ENCODE results near the gene FLOT2.
A peak's percentile ranks its signal among the peaks of the same experiment; 100 is the strongest.
"Not testable (repeated sequence)": the region's sequence is repeated elsewhere in the genome, so short reads cannot be mapped to it uniquely, and the experiment has no call there.

FLOT2 gene, protein sequence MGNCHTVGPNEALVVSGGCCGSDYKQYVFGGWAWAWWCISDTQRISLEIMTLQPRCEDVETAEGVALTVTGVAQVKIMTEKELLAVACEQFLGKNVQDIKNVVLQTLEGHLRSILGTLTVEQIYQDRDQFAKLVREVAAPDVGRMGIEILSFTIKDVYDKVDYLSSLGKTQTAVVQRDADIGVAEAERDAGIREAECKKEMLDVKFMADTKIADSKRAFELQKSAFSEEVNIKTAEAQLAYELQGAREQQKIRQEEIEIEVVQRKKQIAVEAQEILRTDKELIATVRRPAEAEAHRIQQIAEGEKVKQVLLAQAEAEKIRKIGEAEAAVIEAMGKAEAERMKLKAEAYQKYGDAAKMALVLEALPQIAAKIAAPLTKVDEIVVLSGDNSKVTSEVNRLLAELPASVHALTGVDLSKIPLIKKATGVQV
- total RNA-seq, result 54.3 to 121 (median 83.7) reads per million in 18 experiments

DNA sequence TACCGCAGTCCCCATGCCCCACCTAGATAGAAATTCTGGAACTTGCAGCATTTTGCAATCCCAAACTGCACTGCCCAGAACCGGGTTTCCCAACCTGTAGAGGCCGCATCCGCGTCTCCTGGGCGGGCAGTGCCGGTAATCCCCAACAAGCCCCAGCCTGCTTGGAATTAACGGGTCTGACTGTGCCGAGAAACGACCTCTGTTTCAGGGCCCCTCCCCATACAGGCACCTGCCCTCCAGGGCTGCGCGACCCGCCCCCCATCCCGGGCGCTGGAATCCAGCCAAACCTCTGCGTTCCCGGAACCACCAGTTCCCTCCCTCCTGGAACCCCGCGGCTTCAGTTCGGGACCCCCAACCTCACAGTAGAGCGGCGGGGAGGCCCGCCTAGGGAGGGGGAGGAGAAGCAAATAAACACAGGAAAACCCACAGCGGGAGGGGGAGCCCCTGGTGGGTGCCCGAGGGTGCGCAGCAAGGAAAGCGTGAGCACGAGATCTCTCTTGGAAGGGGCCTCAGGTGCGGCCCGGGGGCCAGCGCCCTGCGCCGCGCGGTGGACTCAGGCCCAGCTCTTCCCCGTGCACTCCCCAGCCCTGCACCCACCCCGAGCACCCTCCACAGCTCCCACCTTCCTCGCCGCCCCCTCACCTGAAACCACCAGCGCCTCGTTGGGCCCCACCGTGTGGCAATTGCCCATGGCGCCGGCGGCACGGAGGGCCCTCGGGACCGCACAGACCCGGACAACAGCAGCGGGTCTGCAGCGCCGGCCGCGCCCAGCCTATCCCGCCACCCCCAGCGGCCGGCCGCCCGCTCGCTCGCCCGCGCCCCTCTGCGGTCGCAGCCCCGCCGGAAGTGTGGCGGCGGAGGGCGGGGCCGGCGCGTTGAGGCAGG lies at the start of gene FLOT2:
FLOT2 (minus strand) TSS at position 850 of the 885 bp plus-strand sequence; CDS start at position 691, 159 bp downstream.
- peak; percentile 61 to 65 for DNase-seq

DNA sequence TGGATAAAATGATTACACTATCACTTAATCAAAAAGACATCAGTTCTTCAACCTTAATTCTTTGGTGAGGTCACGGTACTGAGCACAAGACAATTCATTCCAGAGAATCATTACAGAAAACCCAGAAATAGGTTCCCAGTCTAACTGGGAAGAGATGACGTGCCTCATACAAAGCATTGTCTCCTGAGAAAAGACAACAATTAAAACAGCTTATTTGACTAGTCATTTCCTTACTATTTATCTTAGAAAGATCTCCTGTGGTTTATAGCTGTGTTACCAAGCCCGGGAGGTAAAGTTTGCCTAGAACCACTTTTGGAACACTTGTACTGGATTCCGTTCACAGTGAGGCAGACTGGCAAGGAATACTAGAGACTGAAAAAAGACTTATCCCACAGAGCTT lies 48.7 kb upstream of the FLOT2 start:
- DNase-seq, result no peak

DNA sequence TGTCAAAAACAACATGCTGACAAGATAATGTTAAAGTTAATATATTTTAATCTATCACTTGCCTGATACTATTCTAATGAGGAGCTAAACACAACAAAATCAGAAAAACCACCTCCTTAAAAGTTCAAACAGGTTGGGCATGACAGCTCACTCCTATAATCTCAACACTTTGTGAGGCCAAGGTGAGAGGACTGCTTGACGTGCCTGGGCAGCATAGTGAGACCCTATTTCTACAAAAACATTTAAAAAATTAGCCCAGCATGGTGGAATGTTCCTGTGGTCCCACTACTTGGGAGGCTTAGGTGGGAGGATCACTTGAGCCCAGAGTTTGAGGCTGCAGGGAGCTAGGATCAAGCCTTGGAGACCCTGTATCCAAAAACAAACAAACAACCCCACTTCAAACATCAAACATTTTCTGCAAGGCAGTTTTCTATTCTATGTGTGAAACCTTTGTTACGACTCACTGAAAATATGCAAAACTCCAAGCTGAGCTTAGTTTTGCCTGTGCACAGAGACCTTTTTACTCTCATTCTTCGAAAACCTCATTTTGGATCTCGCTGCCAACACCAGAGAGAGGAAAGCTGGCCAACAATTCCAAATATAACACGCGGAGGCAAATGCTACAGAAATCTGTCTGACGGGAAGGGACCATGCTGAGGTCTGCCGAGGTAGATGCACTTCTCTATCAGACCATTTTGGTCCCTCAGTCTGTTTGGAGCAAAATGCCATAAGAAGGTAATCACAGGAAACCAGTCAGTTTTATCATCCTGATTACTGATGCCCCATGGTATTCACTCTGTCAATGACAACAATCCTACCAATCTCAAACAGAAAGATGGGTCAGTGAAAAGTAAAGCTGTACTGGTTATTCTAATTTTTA lies 47.6 kb upstream of the FLOT2 start:
- DNase-seq, result no peak

DNA sequence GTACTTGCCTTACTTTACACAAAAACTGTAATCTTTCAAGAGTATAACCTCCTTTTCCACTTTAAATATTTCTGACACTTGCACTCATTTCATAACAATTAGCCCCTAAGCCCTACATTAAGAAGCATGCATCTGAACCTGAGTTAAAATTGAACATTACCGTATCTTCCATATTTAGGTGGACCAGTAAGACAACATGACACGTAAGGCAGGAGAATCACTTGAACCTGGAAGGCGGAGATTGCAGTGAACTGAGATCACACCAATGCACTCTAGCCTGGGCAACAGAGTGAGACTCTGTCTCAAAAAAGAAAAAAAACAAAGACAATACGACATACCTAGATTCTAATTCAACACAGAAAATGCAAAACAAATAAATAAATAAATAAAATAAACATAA lies 46.8 kb upstream of the FLOT2 start:
- DNase-seq, result no peak

DNA sequence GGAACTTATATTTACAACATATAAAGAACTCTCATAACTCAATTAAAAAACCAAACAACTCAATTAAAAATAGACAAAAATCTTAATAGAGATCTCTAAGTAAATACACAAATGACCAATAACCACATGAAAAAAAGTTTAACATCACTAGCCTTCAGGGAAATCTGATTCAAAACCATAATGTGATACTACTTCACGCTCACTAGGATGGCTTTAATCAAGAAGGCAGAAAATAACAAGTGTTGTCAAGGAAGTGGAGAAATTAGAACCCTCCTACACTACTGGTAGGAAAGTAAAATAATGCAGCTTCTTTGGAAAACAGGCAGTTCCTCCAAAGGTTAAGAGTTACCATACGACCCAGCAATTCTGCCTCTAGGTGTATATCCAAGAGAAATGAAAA lies 45.4 kb upstream of the FLOT2 start:
- DNase-seq, result no peak

DNA sequence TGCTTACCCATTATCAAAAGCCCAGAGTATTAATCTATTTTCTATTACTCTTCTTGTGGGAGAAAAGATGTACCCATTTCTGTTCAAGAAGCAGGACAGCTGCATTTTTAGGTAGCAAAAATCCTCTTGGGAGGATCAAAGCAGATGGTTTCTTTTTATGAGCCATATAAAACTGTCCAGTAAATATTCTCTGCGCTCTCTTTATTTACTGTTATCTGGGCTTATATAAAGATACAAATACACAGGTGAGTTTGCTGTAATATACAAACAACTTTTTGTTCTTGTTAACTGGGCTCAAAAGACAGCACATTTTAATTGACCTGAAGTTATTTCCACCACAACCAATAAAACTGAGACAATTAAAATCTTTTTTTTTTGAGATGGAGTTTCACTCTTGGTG lies 43.7 kb upstream of the FLOT2 start:
- no peak for DNase-seq

DNA sequence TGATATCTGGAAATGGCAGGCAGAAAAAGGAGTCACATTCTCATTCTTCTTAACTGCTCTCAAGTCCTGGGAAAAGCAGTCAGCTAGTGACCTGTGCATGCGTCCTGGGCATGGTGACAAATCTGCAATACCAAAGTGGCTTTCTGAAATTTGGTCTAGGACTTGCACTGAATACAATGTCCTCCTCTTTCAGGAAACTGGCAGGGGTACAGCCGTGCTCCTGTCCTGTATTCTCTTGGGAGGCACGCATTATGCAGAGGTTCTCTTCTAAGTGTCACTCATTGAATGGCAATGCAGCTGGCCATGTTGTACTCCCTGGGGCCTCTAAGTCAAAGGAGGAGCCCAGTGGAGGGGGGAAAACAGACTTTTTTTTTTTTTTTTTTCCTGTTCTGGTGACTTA lies 43.1 kb upstream of the FLOT2 start:
- no peak for DNase-seq

DNA sequence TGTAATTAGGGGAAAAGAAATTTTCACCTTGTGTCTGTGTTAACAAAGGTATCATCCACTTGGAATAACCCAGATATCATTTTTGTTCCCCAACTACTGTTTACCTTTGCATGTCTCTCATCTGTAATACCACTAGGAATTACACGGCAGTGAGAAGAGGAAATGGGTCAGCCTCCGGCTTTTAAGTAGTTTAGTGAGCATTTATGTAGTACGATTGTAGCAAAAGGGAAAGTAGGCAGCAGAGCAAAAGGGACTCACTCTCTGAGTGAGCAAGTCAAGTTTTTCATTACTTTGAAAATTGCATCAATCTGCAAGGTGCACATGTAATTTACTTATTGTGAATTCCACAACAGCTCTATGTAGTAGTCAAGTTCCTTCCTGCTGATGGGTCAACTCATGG lies 42.6 kb upstream of the FLOT2 start:
- DNase-seq, result no peak

DNA sequence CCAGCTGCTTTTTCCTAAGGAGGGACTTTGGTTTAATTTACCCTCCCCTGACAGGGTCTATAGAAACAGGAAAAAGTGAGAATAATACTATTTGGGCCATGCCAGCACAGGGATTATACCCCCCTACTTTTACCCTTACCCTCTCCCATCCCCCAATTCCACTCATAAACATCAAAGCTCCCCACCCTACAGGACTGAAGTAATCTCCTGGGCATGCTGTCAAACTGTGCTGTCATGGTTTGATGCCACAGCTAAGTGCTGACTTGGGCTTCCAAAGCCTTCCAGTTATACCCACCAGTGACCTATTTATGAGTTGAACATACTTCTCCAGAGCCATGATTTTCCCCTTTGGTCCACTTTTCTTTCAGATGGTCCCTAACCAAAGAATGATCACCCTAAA lies 41.0 kb upstream of the FLOT2 start:
- DNase-seq, result no peak

DNA sequence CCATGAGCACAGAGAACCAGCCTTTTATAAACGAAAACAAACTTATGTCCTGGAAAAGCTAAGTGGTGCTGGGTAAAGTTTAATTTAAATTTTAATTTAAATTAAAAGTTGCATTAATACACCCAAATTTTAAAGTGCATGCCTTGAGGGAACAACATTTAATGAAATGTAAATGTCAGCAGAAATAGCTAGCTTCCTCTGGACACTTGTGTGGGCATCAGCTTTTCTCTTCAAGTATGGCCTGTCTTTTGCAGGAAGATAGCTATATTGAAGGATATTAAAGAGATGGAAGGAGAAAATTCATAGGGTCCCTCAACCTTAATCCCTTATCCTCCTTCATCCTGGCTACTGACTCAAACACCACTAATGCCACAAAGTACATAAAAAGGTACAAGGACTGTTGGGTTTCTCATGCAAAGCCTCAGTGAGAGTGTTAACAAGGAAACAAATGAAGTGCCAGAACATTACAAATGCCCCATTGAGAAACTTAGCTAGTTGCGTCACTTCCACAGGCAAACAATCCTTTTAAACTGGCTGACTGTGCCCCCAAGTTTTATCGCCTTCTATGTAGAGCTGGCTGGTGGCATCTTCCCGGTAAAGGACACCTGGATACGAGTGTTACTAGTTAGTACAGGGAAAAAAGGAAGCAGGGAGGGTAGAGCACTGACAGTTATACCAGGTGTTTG lies 39.7 kb upstream of the FLOT2 start:
- peak; percentile 68 to 78 for DNase-seq

DNA sequence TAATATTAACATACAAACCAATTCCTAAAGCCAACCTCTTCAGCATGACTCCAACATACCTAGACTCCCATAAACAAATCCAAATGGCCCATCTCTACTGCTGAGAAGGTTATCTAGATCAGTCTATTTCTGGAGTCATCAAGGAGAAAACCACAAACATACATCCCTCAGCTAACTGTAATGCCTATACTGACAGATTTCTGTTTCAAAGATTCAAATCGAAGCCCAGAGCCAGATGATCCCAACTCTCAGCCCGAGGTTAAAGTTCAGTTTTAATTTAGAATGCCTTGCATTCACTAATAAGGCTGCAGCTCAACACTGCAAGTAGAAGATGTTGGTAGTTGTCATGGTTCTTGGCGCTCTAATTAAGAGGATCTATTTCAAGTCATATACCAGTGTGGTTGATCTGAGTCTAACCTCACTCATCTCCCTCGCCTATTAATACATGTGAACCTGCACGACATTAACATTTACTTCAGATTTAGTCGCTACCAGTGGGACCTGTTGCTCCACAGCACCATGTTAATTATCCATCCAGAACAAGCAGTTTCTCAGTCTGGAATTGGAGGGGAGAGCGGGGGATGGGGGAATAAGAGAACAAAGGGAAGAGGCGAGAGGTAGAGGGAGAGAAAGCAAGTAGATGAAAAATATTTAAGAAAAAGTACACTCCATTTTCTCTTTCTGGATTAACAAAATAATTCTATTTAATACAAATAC lies 38.4 kb upstream of the FLOT2 start:
- no peak for DNase-seq

DNA sequence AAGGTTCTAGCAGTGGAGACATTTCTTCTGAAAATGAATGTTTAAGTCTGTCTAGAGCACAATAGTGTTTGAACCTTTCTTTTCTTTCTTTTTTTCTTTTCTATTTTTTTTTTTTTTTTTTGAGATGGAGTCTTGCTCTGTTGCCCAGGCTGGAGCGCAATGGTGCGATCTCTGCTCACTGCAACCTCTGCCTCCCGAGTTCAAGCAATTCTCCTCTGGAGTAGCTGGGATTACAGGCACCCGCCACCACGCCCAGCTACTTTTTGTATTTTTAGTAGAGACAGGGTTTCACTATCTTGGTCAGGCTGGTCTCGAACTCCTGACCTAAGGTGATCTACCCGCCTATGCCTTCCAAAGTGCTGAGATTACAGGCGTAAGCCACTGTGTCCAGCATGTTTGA lies 37.0 kb upstream of the FLOT2 start:
- not testable (repeated sequence) for DNase-seq

DNA sequence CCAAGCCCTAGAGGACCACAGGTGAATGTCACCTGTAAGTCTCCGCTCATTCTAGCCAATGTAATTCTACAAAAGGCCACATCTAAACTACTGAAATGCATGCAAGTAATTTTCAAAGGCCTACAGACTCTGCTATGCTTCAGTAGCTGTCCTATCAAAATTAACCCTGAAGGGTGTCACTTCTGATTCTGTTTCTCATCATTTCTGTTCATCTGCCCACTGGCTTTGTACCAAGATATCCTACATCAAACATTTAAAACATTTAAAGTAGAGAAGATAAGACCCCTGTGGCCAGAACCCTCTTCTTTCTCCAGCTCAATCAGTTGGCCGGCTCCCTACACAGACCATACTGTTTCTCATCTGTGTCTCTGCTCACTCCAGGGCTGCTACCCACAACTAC lies 32.3 kb upstream of the FLOT2 start:
- DNase-seq, result no peak

DNA sequence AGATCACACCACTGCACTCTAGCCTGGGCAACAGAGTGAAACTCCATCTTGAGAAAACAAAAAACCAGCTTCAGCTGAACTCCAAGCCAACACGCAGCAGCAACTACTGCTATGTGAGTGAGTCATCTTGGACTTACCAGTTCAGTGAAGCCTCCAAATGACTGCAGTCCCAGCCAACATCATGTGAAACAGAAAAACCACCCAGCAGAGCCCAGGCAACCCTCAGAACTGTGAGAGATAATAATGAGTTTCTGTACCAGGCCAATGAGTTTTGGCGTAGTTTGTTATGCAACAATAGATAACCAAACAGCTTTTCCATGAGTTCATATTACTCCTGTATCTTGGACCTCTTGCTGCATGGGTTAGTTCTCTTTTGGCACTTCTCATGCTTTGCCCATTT lies 30.5 kb upstream of the FLOT2 start:
- DNase-seq, result peak in 1 of 2 donors; percentile 12

DNA sequence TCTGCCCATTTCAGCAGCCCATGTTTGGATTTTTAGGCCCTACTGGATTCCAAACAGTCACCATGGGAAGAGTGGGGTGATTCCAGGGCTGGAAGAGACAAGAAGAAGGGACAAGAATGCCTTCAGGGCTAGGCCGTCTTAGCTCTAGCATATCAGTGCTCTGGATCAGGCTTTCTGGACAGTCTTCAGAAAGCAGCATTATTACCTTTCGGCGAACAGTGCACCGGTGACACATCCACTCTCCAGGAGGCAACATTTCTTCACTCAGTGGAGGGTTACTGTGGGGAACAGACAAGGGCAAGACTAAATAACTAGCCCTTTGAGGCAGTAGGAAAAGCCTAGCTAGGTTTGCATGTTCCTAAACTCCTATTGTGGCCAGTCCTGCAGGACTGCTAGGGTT lies 29.3 kb upstream of the FLOT2 start:
- DNase-seq, result no peak

DNA sequence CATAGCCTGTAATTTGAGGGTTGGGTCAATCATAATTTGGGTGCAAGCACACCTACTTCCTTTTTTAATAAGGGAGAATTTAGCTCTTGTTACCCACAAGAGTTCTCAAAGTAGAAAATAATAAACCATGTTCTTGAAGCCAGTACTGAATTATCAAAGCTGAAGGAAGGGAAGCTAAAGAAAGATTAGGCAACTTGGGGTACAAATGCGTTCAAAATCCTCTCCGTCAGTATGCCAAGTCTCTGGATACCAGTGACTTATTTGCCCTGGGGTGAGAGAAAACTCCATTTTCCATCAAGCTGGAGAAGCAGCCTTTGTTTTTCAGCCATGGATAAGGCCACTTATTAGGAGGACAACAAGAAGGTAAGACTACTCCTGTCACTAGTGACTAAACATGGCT lies 28.8 kb upstream of the FLOT2 start:
- no peak for DNase-seq

DNA sequence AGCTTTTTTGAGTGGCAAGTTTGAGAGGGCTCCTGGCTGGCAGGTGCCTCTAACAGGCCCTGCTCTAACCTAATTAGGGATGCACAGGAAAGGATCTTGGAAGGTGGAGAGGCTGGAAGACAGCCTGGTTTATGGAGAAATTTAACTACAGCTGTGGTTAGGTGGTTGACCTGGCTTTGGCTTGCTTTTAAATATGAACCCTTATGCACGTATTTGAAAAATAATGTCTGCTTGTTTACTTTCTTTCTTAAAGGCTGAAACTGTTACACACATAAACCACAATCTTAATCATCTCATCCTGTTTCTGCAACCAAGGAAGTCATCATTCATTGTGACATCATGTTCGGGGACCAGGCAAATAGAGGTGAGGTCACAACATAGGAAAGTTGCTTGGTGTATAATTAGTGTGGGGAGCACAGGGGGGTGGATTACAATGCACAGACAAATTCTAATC lies 28.4 kb upstream of the FLOT2 start:
- DNase-seq, result peak; percentile 78 to 85

DNA sequence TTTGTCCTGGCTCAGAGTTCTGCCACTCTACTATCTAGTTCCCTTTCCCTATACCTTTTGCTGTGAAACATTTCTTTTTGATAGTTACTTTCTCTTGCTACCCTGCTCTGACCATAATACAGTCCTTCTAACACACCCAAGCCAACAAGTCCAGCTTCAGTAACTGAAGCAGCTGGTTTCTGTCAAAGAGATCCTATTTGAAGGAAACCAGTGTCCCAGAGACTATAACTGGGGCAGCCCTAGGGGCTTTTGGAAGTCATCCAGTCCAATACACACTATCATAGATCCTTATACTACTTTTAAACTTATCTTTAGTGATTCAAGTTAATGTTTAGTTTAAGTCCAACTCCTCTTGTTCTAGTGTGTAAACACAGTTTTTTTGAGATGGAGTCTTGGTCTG lies 22.7 kb upstream of the FLOT2 start:
- DNase-seq, result no peak

DNA sequence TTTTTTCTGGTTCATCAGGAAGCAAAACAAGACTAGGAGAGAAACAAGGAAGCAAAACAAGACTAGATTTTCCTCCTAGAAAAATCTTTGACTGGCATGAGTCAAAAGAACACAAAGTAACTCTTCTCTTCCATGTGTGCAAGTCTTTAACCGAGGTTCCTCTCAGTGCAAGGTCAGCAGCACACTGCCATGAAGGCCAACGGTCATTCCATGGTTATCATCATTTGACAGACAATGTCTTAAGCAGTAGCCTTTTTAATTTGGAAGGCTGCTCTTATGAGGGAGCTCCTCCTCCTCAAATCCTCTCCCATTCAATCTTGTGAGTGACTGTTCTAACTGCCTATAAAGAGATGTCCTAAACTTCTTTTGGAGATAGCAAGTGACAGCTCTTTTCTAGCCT lies 20.8 kb upstream of the FLOT2 start:
- DNase-seq, result no peak

DNA sequence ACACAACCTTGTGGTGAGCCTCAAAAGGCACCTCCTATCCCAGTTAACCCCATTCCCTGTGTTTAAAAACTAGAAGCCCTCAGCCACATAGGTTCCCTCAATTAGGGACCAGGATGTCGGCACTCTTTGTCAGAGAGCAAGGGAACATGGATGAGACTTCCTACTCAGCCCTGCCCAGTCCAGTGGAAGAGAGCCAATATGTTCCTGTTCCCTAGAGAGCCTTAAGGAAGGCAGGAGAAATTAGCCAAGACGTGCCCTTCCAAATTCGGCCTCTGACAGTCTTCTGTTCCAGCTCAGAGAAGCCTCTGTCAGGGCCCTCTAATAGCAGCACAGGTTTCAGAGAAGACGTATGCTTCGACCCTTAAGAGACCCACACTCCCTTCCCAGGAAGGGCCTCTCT lies 19.9 kb upstream of the FLOT2 start:
- DNase-seq, result no peak

DNA sequence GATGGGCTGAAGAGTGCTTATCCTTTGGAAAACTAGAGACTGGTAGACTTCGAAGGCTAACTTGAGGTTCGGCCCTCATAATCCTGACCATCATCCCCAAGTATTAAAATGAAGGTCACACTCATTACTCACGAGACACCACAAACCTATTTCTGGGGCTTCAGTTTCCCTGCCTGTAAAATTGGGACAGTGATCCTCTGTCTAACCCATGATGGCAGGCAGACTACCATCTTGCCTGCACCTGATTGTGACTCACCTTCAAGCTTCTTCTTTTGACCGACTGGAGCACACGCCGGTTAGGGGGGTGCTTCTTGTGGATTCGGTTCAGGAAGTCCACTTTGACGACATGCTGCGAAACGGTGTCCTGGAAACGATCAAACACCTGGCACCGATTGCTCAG lies 19.5 kb upstream of the FLOT2 start:
- no peak for DNase-seq
